Thyroid gland (tissue), 4 donors: ENCODE data around the gene PIGL.

ENCODE experiments used
- CTCF ChIP-seq, 6 experiments: fragments of 200-600 bp in 3 of 6; fragments of 450-650 bp in 3 of 6; sonication (generic) in 3 of 6; IDR thresholded peaks; one replicate each; pipeline ENCODE4 v1.5.1; 2016 to 2019; ENCODE audit warnings: antibody characterized with exemption in 6 of 6, mild to moderate bottlenecking in 2 of 6, inconsistent platforms in 1 of 6, moderate library complexity in 1 of 6
- POLR2A ChIP-seq, 2 donors: fragments of 450-650 bp; IDR thresholded peaks; one replicate each; pipeline ENCODE4 v1.6.1; 2017; ENCODE audit warnings: antibody characterized with exemption in 2 of 2, mild to moderate bottlenecking in 2 of 2, moderate library complexity in 1 of 2

- TF ChIP-seq POLR2A (IDR thresholded peaks at IDR 0.05) (no peak), CTCF (IDR thresholded peaks at IDR 0.05) (no peak)
Measured at GRCh38 chr17:16212793-16213192, 4.2 kb upstream of the PIGL start.
